Stimulated activated CD8-positive, alpha-beta memory T cell treated with anti-CD3 and anti-CD28 coated beads, Interleukin-15, amount 100 ng/mL, for 1 hour (primary cell): ENCODE results near the gene SHISA4.
"Not testable (repeated sequence)": the region's sequence is repeated elsewhere in the genome, so short reads cannot be mapped to it uniquely, and the experiment has no call there.

ENCODE experiments used
- DNase-seq: peaks from one replicate; pipeline ENCODE4 v3.0.0-alpha.2; 2020; ENCODE audit warnings: low read depth

Gene SHISA4

GRCh38 chr1:201888282-201889089, at the start of gene SHISA4:
Gene SHISA4 (plus strand): TSS chr1:201888898. CDS start chr1:201888995, 97 bp downstream.
- no peak for DNase-seq

- DNase-seq = not testable (repeated sequence)
Observed at GRCh38 chr1:201839089-201839488, 49.6 kb upstream of the SHISA4 start.

- DNase-seq = no peak
Observed at GRCh38 chr1:201840055-201840454, 48.6 kb upstream of the SHISA4 start.

- DNase-seq = no peak
Observed at GRCh38 chr1:201840490-201840889, 48.2 kb upstream of the SHISA4 start.

GRCh38 chr1:201841265-201841912, 47.3 kb upstream of the SHISA4 start:
- DNase-seq = no peak

GRCh38 chr1:201842472-201843027, 46.1 kb upstream of the SHISA4 start:
- no peak for DNase-seq

GRCh38 chr1:201845331-201846083, 43.2 kb upstream of the SHISA4 start:
- DNase-seq = no peak

- DNase-seq = no peak
Observed at GRCh38 chr1:201847150-201847549, 41.5 kb upstream of the SHISA4 start.

GRCh38 chr1:201848230-201848629, 40.5 kb upstream of the SHISA4 start:
- DNase-seq = no peak

GRCh38 chr1:201849372-201850052, 39.2 kb upstream of the SHISA4 start:
- no peak for DNase-seq

GRCh38 chr1:201850053-201850397, 38.7 kb upstream of the SHISA4 start:
- DNase-seq = no peak

- DNase-seq = no peak
Observed at GRCh38 chr1:201851949-201852348, 36.7 kb upstream of the SHISA4 start.

GRCh38 chr1:201856722-201857121, 32.0 kb upstream of the SHISA4 start:
- not testable (repeated sequence) for DNase-seq

GRCh38 chr1:201859424-201859823, 29.3 kb upstream of the SHISA4 start:
- DNase-seq = no peak

- DNase-seq = no peak
Observed at GRCh38 chr1:201861448-201861847, 27.2 kb upstream of the SHISA4 start.

GRCh38 chr1:201870397-201870796, 18.3 kb upstream of the SHISA4 start:
- no peak for DNase-seq

- DNase-seq = no peak
Observed at GRCh38 chr1:201874672-201875071, 14.0 kb upstream of the SHISA4 start.

GRCh38 chr1:201876148-201876818, 12.4 kb upstream of the SHISA4 start:
- no peak for DNase-seq

GRCh38 chr1:201877877-201878401, 10.8 kb upstream of the SHISA4 start:
- DNase-seq = no peak

GRCh38 chr1:201880928-201881571, 7.6 kb upstream of the SHISA4 start:
- no peak for DNase-seq

GRCh38 chr1:201881617-201882016, 7.1 kb upstream of the SHISA4 start:
- no peak for DNase-seq
